Hippocampal formation (tissue), 2 donors: ENCODE measurements around the gene PGA5.
"Not testable (repeated sequence)": the region's sequence is repeated elsewhere in the genome, so short reads cannot be mapped to it uniquely, and the experiment has no call there.

Source experiments
- DNase-seq, 2 donors: peaks; one replicate each; lab custom pipeline; 2025; lab: John Stamatoyannopoulos, UW

PGA5 gene

DNA sequence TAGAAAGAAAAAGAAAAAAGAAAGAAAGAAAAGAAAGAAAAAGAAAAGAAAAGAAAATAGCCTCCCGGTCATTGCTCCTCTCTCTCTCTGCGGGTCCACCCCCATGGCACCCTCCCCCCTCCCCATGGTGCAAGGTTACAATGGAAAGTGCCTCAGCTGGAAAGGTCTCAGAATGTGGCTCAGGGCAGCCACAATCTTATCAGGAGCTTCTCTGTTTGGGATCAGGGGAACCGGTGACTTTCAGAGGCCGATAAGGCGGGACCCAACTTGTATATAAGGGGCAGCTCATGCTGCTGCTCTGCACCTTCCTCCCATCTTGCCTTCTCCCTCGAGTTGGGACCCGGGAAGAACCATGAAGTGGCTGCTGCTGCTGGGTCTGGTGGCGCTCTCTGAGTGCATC lies at the start of gene PGA5:
PGA5 (plus strand) TSS at position 301 of the 400 bp plus-strand sequence; CDS start at position 353, 52 bp downstream.
- DNase-seq: not testable (repeated sequence)

DNA sequence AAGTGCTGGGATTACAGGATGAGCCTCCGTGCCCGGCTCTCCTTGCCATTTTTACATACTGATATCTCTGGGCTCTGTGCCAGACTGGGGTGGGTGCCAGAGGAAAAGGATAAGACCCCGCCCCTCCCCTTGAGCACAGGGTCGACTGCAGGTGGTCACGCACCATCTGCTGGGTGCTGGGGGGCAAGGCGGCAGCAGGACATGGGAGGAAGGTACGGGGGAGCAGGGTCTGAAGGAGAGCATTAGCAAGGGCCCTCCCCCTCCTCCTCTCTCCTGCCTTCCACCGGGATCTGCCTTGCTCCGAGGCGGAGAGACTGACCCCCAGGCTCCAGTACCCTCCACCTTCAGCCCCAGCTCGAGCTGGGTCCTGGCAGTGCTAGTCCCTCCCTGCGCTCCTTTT lies 47.4 kb upstream of the PGA5 start:
- DNase-seq: no peak

DNA sequence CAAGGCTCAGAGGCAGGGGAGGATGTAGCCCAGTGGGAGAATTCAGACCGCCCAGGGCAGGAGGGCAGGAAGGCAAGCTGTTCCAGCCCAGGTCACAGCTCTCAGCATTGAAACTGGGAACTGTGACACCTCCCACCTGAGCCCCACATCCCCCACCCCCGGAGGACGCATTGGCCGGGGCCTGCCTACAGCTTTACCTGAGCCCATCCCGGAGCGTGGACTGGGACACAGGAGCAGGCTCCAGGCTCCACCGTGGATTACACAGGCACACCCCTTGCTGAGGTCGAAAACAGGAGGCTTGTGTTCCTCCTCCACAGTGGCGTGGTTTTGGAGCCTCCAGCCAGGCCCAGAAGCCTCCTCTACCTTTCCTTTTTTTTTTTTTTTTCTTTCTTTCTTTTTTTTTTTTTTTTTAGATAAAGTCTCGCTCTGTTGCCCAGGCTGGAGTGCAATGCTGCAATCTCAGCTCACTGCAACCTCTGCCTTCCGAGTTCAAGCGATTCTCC lies 46.8 kb upstream of the PGA5 start:
- DNase-seq: no peak

DNA sequence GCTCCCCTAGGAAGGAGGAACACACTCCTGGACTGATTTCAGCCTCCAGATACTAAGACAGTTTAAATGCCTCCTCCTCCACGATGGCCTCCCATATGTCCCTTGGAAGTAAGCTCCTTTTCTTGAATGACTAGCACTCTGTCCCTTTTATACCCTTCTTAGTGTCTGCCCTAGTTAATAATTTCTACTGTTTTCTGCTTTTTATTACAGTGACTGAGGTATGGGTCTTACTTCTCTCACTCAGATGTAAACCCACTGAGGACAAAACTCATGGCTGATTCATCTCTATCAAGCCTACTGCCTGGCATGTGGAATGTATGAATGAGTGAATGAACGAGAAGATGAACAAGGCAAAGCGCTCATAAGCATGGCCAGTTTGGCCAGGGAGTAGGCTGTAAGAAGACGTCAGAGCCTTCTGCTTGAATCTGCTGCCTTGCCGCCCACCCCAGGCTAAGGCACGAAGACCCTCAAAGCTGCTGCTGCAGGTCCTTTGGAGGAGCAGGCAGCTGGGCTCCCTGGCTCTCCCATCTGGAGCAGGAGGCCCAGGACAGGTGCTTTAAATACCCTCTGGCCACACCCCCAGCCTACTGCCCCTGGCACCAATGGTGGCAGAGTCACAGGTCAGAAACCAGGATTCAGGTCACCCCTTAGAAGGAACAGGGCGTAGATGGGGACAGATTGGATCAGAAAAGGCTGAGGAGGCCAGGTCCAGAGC lies 45.8 kb upstream of the PGA5 start:
- DNase-seq: no peak

DNA sequence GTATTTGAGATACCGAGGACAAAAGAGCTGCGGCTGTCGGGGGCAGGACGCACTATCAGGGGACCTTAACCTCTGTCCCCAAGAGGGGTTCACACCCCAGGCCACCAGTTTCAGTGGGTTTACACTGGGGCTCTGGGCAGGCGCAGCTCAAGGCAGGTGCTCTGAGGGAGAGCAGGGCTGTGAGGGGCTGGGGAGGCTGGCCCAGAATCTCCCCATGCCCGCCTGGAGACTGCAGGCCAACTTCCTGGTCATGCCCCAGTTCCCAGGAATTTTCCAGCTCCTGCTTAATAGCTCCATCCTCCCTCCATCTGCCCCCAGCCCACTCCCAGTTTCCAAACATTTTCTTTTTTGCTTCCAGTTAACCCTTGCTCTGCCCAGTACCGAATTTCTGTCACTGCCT lies 45.3 kb upstream of the PGA5 start:
- no peak for DNase-seq

DNA sequence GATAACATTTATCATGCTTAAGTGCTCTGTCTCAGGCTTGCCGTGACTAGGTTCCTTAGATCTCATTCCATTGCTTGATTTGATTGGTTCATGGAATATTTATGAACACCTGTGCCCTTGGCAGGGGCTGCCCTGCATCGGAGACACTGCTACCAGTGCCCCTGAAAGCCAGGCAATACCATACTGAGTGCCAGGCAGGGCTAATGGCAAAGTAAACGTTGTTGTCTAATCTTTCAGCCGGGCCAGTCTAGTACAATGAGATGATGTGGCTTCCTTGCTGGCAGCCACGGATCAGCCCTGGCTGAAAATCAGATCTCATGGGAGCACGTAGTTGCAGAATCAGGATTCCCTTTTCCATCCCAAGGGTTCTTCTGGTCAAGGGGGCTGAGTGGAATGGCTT lies 42.6 kb upstream of the PGA5 start:
- no peak for DNase-seq

DNA sequence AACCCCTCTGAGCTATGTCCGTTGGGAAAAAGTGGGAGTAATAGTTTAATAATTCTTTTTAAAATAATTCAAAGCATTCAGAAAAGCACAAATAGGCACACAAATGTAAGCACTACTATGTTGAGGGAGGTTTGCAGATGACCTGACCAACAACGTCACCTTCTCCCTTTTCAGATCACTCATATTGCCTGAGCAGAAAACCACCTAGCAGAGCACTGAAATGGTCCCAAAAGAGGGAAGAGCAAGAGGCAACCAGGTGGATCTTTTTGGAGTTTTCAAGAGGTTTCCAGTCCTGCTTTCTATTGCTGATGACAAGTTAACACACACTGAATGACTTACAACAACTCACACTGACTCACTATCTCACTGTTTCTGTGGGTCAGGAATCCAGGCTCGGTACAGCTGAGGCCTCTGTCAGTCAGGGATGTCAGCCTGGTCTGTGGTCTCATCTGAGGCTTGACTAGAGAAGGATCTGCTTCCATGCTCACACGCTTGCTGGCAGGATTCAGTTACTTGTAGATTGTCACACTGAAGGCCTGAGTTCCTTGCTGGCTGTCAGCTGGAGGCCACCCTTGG lies 41.9 kb upstream of the PGA5 start:
- DNase-seq: no peak

DNA sequence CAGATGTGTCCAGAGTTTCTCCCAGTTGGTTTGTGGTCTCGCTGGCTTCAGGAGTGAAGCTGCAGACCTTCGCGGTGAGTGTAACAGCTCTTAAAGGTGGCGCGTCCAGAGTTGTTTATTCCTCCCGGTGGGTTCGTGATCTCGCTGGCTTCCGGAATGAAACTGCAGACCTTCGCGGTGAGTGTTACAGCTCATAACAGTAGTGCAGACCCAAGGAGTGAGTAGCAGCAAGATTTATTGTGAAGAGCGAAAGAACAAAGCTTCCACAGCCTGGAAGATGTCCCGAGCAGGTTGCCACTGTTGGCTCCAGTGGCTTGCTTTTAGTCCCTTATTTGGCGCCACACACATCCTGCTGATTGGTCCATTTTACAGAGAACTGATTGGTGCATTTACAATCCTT lies 39.5 kb upstream of the PGA5 start:
- no peak for DNase-seq

DNA sequence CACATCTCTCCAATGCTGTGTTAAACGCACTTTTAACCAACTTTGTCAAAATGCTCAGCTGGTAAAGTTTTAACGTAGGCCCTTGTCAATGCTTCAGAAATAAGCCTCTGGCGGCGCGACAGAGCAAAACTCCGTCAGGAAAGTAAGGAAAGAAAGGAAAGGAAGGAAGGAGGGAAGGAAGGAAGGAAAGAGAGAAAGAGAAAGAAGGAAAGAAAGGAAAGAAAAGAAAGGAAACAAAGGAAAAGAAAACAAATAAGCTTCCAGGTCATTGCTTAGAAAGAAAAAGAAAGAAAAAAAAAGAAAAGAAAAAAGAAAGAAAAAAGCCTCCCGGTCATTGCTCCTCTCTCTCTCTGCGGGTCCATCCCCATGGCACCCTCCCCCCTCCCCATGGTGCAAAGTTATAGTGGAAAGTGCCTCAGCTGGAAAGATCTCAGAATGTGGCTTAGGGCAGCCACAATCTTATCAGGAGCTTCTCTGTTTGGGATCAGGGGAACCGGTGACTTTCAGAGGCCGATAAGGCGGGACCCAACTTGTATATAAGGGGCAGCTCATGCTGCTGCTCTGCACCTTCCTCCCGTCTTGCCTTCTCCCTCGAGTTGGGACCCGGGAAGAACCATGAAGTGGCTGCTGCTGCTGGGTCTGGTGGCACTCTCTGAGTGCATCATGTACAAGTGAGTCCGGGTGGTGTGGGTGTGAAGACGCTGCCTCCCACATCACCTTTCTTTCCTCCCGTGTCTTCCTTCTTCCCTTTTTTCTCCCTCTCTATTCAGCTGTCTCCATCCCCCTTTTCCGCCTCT lies 37.8 kb upstream of the PGA5 start, which contains the start of gene PGA3:
PGA3 (plus strand) TSS at position 566 of the 797 bp plus-strand sequence; CDS start at position 616, 50 bp downstream.
- not testable (repeated sequence) for DNase-seq

DNA sequence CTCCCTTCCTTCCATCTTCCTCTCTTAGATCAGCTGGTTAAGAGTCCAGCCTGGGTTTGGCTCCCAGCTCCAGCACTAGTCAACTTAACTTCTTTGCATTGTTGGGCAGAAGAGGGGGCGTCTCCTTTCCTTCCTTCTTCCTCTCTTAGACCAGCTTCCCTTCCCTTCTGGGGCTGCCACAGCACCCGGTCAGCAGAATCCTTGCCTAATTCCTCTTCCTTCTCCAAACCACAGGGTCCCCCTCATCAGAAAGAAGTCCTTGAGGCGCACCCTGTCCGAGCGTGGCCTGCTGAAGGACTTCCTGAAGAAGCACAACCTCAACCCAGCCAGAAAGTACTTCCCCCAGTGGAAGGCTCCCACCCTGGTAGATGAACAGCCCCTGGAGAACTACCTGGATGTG lies 37.1 kb upstream of the PGA5 start:
- DNase-seq: not testable (repeated sequence)

DNA sequence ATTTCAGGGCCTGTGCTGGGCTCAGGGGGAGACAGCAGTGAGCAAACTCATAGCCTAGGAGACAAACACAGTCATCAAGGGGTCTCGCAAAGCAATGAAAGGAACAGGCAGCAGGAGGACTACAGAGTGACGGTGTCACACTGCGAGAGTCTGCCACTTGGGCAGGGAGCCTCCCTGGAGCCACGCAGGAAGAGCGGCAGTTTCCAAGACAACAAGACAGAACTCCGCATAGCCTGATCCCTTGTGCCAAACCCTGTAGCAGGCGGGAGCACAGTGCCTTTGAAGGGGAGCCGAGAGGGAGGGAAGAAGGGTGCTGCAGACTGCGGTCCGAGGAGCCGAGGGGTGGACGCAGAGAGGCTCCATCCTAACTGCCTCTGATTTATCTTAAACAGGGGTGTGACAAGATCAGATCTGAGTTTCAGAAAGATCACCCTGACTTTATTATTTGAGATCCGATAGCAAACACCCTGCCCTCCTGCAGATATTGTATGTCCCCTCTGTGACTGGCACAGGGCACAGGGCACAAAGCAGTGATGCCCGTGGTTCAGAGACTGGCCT lies 36.4 kb upstream of the PGA5 start:
- not testable (repeated sequence) for DNase-seq

DNA sequence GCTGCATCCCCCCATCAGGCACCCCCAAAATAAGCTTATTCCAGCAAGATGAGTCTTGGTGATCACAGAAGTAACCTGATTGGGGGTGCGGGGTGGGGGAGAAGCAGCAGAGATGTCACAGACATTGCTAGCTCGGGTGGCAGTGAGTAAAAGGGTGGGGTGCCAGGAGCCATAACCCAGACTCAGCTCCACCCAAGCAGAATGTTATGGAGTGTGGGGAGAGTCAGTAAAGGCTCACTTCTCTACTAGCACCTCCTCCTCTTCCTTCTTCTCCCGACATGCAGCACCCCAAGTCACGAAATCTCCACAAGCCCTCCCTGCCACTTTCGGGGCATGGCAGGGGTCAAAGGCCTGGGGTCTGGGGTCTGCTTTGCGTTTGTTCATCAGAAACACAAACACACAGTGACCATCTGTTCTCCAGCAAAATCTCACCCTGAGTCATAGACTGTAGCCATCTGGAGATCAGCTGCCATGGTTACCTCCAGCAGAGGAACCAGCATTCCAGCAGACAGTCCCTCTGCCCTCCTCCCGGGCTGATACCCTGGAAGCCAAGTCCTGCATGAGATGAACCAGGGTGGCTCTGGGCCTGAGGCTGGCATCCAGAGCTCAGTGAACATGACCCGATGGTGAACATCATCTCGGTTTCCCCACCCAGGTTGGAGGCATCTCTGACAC lies 33.2 kb upstream of the PGA5 start:
- not testable (repeated sequence) for DNase-seq

DNA sequence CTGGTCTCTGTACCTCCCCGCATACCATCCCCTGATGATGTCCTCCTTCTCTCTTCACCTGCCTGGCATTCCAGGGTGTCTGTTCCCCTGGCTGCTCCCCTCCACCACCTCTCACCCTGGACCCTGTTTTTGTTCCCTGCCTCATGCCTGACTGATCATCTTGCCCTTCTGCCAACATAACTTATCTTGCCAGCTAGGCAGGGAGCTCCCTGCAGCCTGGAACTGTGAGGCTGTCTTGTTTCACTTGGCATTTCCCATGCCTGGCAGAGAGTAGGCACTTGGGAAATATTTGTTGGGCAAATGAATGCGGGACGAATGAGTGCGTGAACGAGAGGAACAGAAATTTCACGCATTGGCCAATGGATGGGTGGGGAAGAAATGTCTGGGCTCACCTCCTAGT lies 30.3 kb upstream of the PGA5 start:
- not testable (repeated sequence) for DNase-seq

DNA sequence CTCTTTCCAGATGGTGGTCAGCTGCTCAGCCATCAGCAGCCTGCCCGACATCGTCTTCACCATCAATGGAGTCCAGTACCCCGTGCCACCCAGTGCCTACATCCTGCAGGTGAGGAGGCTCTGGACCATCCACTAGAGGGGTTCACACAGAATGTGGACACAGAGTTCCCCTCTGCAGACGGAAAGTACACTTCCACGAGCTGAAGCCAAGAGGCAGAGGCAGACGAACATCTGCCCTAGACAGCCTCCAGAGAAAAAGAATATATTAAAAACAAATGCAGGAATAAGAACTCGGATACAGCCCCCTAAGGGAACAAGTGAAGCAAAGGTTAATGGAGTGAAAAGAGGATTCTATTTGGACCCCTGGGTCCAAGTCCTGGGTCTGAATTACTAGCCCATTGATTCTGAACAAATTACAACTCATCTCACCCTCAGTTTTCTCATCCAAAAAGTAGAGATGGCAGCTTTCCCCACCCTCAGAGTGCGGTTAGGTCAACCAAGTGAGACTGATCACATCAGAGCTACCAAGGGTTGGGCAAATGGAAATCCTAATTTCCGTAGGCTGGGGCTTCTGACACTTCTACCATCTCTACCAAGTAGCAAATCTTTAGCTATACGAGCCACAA lies 29.5 kb upstream of the PGA5 start:
- not testable (repeated sequence) for DNase-seq

DNA sequence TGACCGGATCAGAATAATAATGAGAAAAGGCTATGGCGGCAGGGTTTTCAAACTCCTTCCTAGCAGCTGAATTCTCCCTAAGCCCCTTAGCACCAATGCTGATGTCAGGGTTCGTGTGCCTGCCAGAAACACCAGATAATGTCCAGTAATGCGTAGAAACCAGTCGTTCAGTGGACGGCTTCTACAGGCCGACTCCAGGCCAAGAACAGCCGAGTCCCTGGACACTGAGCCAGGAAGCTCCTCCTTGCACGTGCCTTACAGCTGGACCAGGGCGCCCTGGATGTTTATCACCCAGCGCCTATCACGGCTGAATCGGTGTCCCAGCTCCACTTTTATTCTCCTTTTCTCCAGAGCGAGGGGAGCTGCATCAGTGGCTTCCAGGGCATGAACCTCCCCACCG lies 28.8 kb upstream of the PGA5 start:
- DNase-seq: not testable (repeated sequence)

DNA sequence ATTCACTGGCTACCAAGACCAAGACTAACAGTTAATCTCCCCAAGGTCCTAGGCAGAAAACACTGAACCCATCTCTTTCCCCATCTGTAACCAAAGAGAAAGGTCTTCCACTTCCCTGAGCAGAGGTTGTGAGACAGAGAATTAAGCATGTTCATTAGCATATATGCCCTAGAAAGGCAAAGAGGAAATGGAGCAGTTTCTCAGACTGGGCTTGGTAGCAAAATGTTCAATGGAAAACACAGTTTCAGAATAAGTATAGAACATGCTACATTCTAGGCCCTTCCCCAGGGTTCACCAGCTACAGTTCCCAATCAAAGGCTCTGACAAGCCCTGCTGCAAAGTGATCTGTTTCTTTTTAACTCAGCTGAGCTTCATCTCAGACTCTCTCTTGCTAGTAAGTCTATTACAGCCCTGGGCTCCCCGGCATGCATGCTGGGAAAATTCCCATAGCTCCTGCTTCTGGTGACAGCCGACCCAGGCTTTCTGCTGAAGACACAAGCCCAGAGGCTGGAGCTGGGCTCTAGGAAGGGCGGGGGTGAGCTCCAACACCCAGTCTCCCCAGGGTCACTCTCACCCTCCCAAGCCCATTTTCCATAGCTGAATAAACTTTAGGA lies 27.2 kb upstream of the PGA5 start:
- DNase-seq: not testable (repeated sequence)

DNA sequence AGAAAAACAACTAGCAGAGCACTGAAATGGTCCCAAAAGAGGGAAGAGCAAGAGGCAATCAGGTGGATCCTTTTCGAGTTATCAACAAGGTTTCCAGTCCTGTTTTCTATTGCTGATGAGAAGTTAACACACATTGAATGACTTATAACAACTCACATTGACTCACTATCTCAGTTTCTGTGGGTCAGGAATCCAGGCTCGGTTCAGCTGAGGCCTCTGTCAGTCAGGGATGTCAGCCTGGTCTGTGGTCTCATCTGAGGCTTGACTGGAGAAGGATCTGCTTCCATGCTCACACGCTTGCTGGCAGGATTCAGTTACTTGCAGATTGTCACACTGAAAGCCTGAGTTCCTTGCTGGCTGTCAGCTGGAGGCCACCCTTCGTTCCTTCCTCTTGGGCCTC lies 22.7 kb upstream of the PGA5 start:
- not testable (repeated sequence) for DNase-seq

DNA sequence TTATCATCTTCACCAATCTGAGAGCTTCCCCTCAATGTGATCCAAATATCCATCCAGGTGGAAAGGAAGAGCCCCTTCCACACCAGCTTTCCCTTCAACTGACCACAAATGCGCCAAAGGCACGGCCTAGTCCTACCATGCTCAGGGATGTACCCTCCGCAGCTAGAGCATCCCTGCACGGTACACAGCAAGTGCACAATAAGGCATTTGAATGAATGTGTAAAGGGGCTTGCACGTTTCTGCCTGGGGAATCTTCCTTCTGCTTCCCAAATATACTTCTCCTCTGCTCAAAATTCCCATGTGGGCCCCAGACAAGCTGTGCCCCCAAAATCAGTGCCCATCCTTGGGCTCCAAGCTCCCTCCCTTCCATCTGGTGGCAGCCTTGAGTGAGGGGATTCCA lies 22.0 kb upstream of the PGA5 start:
- not testable (repeated sequence) for DNase-seq

DNA sequence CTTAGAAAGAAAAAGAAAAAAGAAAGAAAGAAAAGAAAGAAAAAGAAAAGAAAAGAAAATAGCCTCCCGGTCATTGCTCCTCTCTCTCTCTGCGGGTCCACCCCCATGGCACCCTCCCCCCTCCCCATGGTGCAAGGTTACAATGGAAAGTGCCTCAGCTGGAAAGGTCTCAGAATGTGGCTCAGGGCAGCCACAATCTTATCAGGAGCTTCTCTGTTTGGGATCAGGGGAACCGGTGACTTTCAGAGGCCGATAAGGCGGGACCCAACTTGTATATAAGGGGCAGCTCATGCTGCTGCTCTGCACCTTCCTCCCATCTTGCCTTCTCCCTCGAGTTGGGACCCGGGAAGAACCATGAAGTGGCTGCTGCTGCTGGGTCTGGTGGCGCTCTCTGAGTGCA lies 18.9 kb upstream of the PGA5 start, which contains the start of gene PGA4:
PGA4 (plus strand) TSS at position 301 of the 400 bp plus-strand sequence; CDS start at position 355, 54 bp downstream.
- DNase-seq: not testable (repeated sequence)

DNA sequence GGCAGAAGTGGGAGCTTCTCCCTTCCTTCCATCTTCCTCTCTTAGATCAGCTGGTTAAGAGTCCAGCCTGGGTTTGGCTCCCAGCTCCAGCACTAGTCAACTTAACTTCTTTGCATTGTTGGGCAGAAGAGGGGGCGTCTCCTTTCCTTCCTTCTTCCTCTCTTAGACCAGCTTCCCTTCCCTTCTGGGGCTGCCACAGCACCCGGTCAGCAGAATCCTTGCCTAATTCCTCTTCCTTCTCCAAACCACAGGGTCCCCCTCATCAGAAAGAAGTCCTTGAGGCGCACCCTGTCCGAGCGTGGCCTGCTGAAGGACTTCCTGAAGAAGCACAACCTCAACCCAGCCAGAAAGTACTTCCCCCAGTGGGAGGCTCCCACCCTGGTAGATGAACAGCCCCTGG lies 18.3 kb upstream of the PGA5 start:
- not testable (repeated sequence) for DNase-seq
